Uterus (tissue), 4 donors: Measurements from ENCODE around the gene FCRL6. TPM values are rescaled to one million over a fixed set of nuclear protein-coding genes. Genes with fewer than 3 reads are reported as not detected.

Experiments used
- DNase-seq, 2 donors: peaks; one replicate each; pipeline ENCODE4 v3.0.0-alpha.2; 2019 to 2020
- H3K27ac ChIP-seq, 2 donors: fragments of 200-600 bp; sonication (generic); 1 replicate in 1 of 2; 2 replicates in 1 of 2; pipeline ENCODE4 v1.5.1; 2016 to 2018
- H3K27me3 ChIP-seq, 2 donors: fragments of 200-600 bp; sonication (generic); one replicate each; pipeline ENCODE4 v1.5.1; 2018 to 2019; ENCODE audit warnings: control low read depth in 1 of 2
- H3K36me3 ChIP-seq, 2 donors: fragments of 200-600 bp; sonication (generic); one replicate each; pipeline ENCODE4 v1.5.1; 2019; ENCODE audit warnings: control low read depth in 1 of 2
- H3K4me1 ChIP-seq, 2 donors: fragments of 200-600 bp; sonication (generic); one replicate each; pipeline ENCODE4 v1.5.1; 2018 to 2019; ENCODE audit warnings: control low read depth in 1 of 2
- H3K4me3 ChIP-seq, 2 donors: fragments of 200-600 bp; sonication (generic); 1 replicate in 1 of 2; 2 replicates in 1 of 2; pipeline ENCODE4 v1.5.1; 2018 to 2019; ENCODE audit warnings: mild to moderate bottlenecking in 1 of 2
- H3K9me3 ChIP-seq, 2 donors: fragments of 200-600 bp; sonication (generic); one replicate each; pipeline ENCODE4 v1.5.1; 2019; ENCODE audit warnings: control low read depth in 1 of 2
- CTCF ChIP-seq, 4 experiments: fragments of 200-600 bp in 2 of 4; fragments of 450-650 bp in 2 of 4; sonication (generic) in 2 of 4; IDR thresholded peaks; one replicate each; pipeline ENCODE4 v1.5.1; 2016 to 2019; ENCODE audit warnings: antibody characterized with exemption in 4 of 4, mild to moderate bottlenecking in 2 of 4, moderate library complexity in 1 of 4
- POLR2A ChIP-seq, 2 donors: fragments of 450-650 bp; IDR thresholded peaks; one replicate each; pipeline ENCODE4 v1.6.1; 2016; ENCODE audit warnings: antibody characterized with exemption in 2 of 2, mild to moderate bottlenecking in 1 of 2, moderate library complexity in 1 of 2
- intact Hi-C: fragments of 100-400 bp; cut with DNase I; formaldehyde crosslinking; loops from one replicate; pipeline ENCODE4 v1.15.1; 2023; ENCODE audit warnings: low total_unique reads
- total RNA-seq, 4 donors: library from RNA; depleted of rRNA in 3 of 4; stranded (reverse); fragments of >200 nt in 3 of 4; gene quantifications; one replicate each; pipeline versions ENCODE4 v1.1.0 to v1.2.4, GENCODE V29; 2014 to 2023
- donor health status: DM: yes; HTN: yes; CAD: no.

Gene FCRL6
- total RNA-seq, 4 donors from 2014 or later: 0.21 to 1.1 TPM; not detected in 2

DNA sequence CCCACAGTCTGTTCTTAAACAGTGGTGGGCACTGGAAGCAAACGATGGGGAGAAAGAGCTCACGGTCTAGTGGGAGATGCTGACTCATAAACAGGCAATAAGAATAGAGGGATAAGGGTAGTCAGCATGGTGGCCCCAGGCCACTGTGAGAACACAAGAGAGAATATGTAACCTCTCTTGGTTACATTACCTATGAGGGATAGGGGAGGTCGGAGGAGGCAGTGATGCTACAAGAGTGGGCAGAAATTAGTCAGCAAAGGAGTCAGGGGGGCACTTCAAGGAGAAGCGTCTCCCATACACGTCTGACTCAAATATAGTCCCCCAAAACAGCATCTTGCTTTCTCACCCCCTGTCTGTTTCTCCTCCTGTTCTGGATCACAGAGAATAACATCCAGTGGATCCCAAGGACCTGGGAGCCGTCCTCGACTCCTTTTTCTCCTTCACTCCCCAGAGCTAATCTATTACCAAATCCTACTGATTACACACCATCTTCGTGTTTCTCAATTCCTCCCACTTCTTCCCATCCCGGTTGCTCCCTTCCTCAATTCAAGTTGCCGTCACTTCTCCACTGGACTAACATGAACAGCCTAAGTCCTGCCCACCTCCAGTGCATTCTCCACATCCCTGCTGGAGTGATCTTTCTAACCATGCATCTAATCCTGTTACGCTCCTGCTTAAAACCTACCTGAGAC, 26.6 kb downstream of the FCRL6 start:
- no peak for DNase-seq
- H3K36me3 ChIP-seq: no peaks in the 10 kb centered on the region

DNA sequence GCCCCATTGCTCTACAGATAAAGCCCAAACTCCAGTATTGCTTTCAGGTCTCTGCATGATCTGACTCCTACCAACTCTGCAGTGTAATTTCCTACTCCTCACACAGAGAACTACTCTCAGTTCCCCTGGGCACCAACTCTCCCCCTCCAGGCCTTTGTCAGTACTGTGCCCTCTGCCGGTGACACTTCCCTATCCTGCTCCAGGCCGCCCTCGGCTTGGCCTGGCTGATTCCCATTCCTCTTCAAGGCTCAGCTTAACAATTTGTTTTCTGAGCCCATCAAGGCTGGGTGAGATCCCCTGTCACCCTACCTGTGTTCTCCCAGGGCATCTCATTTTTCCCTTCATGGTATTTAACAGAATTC, 27.1 kb downstream of the FCRL6 start:
- no peaks in the 10 kb centered on the region for H3K4me1 ChIP-seq
- H3K27ac ChIP-seq: no peak overlapping the region
- H3K36me3 ChIP-seq: no peaks in the 10 kb centered on the region
- no peak for DNase-seq
- no peak overlapping the region for H3K4me3 ChIP-seq
- TF ChIP-seq CTCF (IDR thresholded peaks at IDR 0.05) (peak in 2 of 4 experiments; percentile 13 to 17), POLR2A (IDR thresholded peaks at IDR 0.05) (no peak)
- H3K27me3 ChIP-seq: no peaks in the 10 kb centered on the region
- H3K9me3 ChIP-seq: no peaks in the 10 kb centered on the region
- intact Hi-C loops: no loop called here

More for the DNA sequence above, 26.6 kb downstream of the FCRL6 start:
- Histone ChIP-seq H3K4me1 (no peaks in the 10 kb centered on the region), H3K27ac (no peak overlapping the region), H3K4me3 (no peak overlapping the region), H3K27me3 (no peaks in the 10 kb centered on the region), H3K9me3 (no peaks in the 10 kb centered on the region)
- intact Hi-C loops: no loop called here
- no peak for TF ChIP-seq CTCF (IDR thresholded peaks at IDR 0.05)
- TF ChIP-seq POLR2A (IDR thresholded peaks at IDR 0.05): no peak

- intact Hi-C loops: no loop called here
- no peak for DNase-seq
- H3K36me3 ChIP-seq: no peaks in the 10 kb centered on the region
- H3K4me3 ChIP-seq: no peak overlapping the region
- no peaks in the 10 kb centered on the region for H3K9me3 ChIP-seq
- TF ChIP-seq CTCF (IDR thresholded peaks at IDR 0.05): no peak
- TF ChIP-seq POLR2A (IDR thresholded peaks at IDR 0.05): no peak
- no peak overlapping the region for H3K27ac ChIP-seq
- H3K27me3 ChIP-seq: no peaks in the 10 kb centered on the region
- no peaks in the 10 kb centered on the region for H3K4me1 ChIP-seq
Measured at GRCh38 chr1:159829822-159830465, 27.8 kb downstream of the FCRL6 start.

- DNase-seq: no peak
- no peak overlapping the region for H3K27ac ChIP-seq
- H3K4me1 ChIP-seq: no peaks in the 10 kb centered on the region
- no peaks in the 10 kb centered on the region for H3K36me3 ChIP-seq
- no peaks in the 10 kb centered on the region for H3K9me3 ChIP-seq
- H3K27me3 ChIP-seq: no peaks in the 10 kb centered on the region
- intact Hi-C loops: no loop called here
- no peak for TF ChIP-seq POLR2A (IDR thresholded peaks at IDR 0.05)
- no peak for TF ChIP-seq CTCF (IDR thresholded peaks at IDR 0.05)
- H3K4me3 ChIP-seq: no peak overlapping the region
Measured at GRCh38 chr1:159830722-159831121, 28.6 kb downstream of the FCRL6 start.

GRCh38 chr1:159831412-159832141, 29.4 kb downstream of the FCRL6 start:
- no peaks in the 10 kb centered on the region for H3K36me3 ChIP-seq
- no peaks in the 10 kb centered on the region for H3K4me1 ChIP-seq
- intact Hi-C loops: no loop called here
- no peak overlapping the region for H3K27ac ChIP-seq
- no peak for DNase-seq
- no peak for TF ChIP-seq CTCF (IDR thresholded peaks at IDR 0.05)
- no peak for TF ChIP-seq POLR2A (IDR thresholded peaks at IDR 0.05)
- no peak overlapping the region for H3K4me3 ChIP-seq
- H3K27me3 ChIP-seq: no peaks in the 10 kb centered on the region
- no peaks in the 10 kb centered on the region for H3K9me3 ChIP-seq
